ENCODE data around the gene RBMS2. TPM values are rescaled to one million over a fixed set of nuclear protein-coding genes. Genes with fewer than 3 reads are reported as not detected.
"Not testable (repeated sequence)": the region's sequence is repeated elsewhere in the genome, so short reads cannot be mapped to it uniquely, and the experiment has no call there.

Gene RBMS2
- polyA plus RNA-seq, 12 donors, result 13.3 to 71.1 (median 26.4) TPM; not detected in 1

DNA sequence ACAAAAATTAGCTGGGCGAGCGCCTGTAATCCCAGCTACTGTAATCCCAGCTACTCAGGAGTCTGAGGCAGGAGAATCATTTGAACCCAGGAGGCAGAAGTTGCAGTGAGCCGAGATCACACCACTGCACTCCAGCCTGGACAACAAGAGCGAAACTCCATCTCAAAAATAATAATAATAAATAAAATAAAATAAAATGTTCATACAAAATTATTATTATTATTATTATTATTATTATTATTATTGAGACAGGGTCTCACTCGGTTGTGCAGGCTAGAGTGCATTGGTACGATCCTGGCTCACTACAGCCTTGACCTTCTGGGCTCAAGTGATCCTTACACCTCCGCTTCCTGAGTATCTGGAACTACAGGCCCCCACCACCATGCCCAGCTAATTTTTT, 55.6 kb downstream of the RBMS2 start:
- DNase-seq, result not testable (repeated sequence)

DNA sequence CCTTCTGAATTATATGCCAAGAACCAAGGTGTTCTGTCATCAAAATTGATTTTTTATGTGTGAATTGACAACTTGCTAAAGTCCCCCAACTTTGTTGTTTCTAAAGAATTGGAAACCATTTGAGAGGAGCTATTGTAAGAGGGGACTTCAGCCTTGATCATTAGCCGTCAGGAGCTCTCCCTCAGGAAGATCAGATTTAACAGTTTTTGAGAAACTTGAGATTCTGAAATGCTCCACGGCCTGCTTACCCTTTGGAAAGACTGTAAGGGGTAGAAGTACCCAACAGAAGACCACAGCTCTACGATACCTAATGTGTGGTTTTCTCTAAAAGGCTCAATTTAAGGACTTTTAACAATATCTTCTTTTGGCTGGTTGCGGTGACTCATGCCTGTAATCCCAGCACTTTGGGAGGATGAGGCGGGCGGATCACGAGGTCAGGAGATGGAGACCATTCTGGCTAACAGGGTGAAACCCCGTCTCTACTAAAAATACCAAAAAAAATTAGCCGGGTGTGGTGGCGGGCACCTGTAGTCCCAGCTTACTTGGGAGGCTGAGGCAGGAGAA, 57.4 kb downstream of the RBMS2 start:
- no peak for DNase-seq

DNA sequence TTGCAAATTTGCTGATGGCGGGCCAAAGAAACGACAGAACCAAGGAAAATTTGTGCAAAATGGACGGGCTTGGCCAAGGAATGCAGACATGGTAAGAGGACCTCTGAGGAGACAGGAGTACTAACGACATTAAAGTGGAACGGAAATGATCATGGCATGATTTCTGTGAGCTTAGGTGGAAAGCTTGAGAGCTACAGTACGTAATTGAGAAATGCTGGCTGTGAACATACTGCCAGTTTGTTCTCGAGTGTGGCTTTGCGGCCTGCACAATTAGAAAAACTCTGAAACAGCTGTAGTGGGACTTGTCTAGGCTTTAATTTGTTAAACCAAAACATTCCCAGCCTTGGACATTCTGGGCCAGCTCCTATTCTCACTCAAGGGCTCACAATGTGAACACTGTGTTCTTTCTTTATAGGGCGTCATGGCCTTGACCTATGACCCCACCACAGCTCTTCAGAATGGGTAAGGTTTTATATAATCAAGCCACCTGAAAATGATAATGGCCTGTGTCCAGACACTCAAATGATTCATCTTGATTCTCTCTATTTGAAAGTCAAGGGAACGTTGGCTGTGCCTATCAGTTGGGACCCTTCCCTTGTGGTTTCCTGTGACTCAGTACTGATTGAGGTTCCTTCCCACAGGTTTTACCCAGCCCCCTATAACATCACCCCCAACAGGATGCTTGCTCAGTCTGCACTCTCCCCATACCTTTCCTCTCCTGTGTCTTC, 60.0 kb downstream of the RBMS2 start:
- DNase-seq, result no peak

DNA sequence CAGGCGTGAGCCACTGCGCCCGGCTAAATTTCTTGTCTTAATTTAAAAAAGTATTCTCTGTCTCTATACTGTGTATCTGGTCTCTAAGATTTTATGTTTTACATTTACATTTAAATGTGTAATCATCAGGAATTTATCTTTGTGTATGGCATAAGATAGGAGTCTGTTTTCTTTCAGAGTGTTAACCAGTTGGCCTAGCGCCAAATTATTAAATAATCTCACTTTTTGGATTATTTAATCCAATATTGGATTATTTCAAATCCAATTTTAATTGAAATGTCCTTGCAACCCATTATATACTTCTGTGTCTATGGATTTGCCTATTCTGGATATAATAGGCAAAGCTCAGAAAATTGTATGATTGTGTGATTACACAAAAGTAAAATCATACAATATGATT, 63.5 kb downstream of the RBMS2 start:
- no peak for DNase-seq

DNA sequence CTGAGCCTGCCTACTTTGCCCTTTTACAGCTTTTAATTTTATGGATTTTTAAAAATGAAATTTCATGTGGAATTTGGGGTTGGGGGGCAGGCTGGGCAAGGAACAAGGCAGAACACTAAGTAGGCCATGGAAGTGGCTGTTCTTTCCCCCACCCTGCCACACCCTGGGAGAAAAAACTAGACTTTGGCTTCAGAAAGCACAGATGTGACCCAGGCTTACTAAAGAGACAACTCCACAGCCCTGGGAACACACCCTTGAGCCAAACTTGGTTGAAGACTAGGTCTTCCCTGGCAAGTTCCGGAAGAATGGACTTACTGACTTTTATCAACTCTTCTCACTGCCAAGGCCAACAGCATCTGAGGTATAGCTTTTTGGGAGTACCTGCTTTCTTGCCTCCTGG, 68.2 kb downstream of the RBMS2 start:
- DNase-seq, result no peak

DNA sequence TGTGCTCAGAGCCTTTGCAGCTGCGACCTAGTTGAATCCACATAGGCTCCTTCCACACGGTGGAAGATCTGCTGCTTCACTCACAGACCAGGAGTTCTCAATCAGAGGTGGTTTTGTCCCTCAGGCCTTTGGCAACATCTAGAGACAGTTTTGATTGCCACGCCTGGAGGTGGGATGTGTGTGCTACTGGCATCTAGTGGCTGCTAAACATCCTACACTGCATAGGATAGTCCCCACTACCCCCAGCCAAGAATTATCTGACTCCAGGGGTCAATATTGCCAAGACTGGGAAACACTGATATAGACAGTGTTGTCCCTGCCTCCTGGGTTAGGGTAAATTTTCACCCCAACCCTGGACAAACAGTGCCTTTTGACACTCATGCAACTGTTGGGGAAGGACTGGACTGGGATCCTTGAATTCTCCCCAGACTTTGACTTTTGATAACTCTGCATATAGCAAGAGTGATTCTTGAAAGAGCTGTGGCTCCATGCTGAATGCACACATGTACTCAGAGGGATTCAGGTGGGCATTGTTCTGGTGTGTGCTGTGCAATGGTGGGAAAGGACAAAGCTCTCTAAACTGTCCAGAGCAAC, 68.7 kb downstream of the RBMS2 start:
- DNase-seq, result no peak

DNA sequence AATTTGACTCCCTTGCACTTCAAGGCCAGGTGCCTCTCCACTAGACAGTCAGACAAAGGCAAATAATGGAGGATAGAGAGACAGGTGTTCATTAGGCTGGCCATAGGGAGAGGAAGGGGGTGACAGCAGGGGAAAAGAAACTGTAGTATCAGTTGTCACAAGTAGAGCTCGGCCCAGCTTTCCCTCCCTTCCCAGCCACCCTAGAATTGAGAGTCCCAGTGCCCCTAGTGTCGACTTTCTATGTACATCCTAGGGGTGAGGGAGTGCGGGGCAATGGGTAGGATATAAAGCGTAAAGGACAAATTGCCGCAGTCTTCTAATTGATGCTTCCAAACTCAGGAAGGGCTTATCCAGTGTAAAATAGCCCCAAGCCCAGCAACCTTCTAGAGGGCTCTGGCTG, 69.5 kb downstream of the RBMS2 start:
- no peak for DNase-seq

DNA sequence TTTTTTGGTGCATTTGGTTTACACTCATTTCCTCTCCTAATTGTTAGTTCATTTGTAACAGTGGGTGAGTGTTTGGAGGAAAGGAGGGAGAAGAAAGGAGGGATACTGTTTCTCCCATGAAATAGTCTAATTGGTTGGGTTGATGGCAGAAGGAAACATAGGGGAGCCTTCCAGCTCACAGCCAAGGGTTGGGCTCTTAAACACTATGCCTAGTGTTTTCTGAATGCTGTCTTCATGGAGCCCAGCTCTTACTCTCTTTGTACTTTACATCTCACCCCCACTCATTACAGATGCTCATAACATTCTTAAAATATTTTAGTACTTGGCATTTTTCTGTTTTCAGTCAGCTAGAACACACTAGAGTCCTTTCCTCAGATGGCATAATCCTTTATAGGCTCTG, 70.3 kb downstream of the RBMS2 start:
- no peak for DNase-seq

DNA sequence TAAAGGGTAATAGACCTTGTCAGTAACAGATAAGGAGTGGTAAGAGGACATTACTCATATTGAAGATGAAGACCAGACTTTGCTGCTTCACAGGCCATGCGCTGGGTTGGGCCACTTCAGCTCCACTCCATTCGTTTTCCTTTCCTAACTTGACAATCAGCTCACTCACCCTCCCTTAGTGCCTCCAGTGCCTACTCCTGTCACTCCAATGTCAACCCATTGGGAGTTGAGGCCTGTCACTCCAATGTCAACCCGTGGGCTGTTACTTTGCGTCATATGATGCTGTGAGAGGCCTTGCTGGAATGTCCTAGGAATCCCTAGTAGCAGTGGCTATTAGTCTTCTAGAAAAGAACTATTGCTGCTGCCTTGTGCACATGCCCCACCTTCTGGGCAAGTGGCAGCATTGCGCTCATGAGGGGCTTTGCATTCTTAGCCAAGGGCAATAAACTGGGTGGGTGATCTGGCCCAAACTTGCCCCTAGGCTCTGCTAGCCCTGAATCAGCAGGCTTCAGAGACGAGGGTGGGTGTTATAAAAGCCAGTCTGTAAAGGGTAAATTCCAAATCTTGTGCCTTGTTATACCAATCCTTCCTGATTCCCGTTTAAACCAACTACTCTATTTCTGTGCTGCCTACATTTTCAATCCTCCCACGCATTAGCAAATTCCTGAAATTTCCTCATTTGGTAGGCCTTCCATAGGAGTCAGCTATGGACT, 72.4 kb downstream of the RBMS2 start:
- DNase-seq, result peak; percentile 37

DNA sequence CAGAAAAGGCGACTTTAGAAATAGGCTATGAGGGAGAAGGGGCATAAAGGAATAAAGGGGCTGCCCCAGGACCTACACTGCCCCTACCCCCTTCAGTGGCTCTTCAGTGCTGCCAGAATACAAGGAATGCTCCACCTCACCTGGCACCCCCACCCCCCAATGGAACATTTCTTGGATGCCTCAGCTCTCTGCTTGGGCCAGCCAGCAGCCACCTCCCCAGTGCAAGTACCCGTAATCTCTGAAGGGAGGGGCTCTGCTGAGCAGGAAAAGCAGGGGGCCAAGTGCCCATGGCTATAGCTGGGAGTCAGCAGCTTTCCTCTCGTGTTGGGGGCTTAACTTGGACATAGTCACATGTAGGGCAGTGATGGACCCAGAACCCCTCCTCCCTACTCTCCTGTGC, 75.2 kb downstream of the RBMS2 start:
- no peak for DNase-seq

DNA sequence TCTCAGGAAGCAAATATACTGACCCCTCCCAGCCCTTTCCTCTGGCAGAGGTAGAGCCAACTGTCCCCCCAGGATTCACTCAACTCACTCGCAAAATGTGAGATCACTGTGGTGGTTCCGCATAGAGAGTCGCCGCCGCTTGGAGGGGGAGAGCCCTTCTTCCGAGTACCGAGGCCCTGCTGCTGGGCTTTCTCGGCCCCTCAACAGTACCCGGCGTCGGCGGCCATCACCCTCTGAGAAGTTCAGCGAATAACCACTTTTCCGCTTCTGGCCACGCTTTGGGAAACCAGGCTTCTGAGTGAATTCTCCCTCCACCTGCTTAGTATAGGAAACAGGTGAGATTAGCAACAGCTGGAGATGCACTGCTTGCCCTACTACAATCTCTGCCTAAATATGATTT, 77.4 kb downstream of the RBMS2 start:
- DNase-seq, result no peak

DNA sequence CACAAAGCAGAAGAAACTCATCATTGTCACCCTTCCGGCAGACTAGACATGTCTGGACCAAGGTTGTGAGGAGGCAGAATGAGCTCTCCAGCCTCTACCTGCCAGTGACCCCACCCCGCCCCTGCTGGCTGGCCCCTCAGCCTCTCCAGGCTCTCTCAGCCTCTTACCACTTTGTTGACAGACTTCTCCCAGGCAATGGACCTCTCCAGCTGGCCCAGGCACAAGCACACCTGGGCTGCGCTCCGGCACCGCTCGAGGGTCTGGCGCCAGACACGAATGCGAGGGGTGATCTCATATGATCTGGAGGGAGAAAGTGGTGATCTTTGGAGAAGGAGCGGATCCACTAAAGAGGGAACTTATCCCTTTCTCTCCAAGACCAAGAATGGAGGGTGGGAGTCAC, 78.2 kb downstream of the RBMS2 start:
- DNase-seq, result no peak

DNA sequence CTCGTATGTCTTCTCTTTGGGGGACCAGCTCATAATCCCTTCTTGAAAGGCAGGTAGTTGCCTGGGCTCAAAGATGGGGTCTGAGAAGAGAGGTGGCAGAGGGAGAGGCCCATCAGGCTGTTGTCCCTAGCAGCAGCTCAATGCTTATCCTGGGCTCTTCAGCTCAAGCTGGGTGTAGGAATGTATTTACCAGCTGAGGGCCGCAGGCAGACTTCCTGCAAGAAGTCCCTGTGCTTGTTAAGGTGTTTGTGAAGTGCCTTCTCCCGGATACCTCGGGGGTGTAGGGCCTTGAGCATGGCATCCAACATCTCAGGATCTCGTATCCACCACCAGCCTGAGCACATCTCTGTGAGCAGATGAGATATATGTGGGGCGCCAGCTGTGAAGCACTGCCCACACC, 79.1 kb downstream of the RBMS2 start:
- DNase-seq, result no peak

DNA sequence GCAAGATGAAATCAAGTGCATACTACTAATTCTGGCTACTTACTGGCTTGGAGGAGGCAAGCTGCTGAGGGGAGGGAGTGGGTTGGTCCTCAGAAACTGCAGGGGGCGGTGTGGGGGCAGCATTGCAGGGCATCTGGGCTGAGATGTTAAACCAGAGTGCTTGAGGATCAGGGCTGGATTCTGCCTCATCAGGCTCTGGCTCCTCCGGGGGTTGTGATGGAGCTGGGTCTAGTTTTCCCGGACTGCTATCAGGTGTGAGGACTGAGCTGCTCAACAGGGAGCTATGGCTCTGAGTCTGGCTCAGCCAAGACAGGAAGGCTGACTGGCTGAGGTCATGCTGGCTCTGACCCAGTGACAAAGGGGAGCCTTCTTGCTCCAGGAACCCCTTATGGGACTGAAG, 79.9 kb downstream of the RBMS2 start:
- no peak for DNase-seq

DNA sequence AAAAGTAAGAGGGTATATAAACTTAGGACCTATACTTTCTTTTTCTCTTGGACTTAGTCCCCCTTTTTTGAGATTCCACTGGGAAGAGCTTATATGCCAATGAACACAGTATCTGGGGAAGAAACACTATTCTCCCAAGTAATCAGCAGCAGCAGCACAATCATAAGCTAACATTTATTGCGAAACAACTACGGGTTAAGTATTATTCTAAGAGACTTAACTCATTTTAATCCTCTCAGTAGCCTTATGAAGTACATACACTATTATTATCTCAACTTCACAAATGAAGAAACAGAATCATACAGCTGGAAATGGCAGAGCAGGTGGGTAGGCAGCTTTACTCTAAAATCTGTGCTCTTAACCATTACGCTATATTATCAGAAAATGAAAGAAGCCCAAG, 80.6 kb downstream of the RBMS2 start:
- DNase-seq, result no peak

DNA sequence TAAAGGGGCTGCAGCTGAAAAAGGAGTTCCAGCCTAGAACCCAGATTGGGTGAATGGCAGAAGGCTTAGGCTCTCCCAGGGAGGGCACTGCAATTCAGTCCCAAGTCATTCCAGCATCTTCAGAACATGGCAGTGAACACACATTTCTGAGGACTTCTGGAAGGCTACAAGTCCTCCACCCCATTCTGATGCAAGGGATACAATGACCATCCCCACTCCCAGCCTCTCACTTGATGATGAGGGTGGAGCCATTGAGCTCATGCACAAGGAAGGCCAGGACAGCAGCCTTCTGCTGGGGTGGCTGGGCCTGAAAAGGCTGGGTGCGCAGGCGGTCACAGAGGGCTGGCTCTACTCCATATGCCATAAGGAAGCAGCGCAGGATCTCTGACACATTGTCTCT, 82.7 kb downstream of the RBMS2 start:
- no peak for DNase-seq

DNA sequence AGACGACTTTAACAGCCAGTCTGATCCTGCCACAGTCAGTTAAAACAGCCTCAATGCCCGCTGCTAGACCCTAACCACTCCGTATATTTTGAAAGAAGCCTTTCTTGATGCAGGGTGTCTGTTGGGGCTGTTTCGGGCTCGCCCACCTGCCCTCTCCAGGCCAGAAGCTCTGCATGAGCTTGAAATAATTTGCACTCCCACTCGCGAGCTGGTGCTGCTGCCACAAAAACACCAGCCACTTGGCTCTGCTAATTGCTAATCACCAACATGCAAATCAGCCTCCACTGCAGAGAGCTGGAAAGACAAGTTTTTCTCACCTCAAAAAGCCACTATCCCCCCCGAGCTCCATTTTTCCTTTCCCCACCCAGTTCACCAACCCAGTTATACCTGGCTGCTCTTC, 93.0 kb downstream of the RBMS2 start:
- DNase-seq, result no peak

DNA sequence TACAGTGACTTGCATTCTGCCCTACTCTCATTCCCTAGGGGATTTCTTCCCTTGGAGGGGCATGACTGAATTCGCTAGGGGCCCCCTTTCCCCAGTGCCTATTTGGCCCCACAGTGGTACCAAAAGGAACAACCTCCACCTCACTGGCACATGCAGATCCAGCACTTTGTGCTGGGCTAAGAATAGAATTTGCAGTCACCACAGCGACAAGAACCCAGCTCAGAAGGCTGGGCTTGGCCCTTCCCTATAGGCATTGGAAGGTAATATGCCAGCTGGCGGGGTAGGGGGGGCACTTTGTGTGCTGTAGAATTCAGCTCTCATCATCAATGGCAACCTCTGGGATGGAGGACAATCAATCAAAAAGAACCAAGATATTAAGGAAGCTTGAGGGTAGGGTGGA, 94.6 kb downstream of the RBMS2 start:
- DNase-seq, result no peak

DNA sequence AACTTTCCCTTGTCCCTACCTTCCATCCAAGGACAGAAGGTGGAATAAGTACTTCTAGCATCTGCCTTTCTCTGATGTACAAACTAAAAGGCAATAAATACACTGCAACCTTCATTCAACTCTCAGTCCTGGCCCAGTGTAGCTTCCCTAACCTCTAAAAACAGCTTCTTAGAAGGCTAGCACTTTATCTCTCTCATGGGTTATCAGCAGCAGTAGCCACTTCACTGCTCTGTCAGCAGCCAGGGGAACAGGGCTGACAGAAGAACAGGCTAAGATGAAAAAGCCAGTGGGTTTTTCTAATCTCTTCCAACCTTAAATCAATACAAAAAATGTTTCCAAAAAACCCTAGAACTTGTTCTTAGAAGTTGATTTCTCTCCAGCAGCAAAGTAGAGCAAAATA, 95.3 kb downstream of the RBMS2 start:
- no peak for DNase-seq

DNA sequence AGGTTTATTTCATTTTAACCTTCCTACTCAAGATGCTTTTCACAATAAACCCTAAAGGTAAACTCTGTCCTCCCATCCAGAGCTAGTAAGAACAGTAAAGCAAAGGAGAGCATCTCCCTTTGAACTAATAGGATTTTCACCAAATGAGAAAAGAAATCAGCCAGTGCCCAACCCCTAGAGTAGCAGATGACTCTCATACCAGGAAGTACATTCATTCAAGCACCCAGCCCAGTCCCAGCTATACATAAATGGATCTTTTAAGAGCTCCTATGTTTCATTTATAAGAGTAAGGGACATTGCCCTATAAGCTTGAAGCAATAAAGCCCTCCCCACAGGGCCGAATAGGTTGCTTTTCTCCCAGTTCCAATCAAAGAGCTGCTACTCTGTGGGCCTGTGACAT, 100.9 kb downstream of the RBMS2 start:
- DNase-seq, result no peak

DNA sequence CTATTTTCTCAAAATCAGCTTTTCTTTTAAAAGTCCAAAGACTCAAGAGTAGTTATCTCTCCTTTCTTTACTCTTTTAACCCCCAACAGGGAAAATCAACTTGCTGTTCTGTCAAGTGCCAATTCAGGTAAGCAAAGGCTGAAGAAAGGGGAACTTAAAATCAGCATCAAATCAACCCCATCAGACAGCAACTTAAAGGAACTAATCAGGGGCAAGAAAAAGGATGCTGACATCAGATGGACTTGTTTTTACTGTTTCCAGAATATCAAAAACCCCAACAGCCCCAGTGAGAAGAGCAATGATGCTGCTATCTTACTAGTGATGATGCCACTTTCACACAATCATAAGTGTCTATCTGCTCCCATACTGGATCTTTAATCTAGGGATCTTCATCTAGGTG, 105.1 kb downstream of the RBMS2 start:
- no peak for DNase-seq

DNA sequence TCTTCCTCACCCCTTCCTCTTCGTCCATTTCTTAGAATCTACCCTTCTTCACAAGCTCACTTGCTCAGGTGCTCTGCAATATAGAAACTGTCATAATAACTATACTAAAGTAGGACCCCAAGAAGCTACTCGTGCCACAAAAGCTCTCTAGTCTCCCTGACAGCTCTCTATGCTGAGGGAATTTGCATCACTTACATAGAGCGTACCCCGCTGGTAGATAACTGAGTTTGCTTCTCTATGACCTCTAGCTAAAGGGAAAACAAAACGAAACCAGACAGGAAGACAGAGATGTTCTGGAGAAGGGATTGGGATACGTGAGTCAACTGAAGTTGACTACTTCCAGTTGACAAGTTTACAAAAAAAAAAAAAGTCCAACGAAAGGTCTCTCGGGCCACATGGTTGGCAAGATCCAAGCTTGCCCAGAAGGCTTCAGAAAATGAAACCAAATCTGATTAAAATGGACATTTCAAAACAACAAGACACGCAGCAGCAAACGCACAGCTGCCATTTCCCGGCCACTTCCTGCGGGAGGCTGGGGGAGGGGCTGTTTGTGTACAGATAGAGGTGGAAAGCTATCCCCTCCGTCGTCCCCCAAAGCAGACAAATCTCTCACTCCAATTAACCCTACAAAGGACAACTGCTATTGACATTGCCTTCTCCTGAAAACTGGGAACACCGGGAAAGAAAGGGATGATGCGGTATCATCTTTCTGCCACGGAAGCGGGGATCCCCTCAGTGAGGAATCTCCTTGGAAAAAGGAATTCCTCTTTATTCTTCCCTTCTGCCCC, 107.2 kb downstream of the RBMS2 start:
- DNase-seq, result peak; percentile 66
